NK-92 (cell line): ENCODE measurements around the gene MEIKIN.
A peak's percentile ranks its signal among the peaks of the same experiment; 100 is the strongest.
"Not testable (repeated sequence)": the region's sequence is repeated elsewhere in the genome, so short reads cannot be mapped to it uniquely, and the experiment has no call there.

Experiments
- DNase-seq: peaks from one replicate; lab custom pipeline; 2025; ENCODE audit not compliant: unreplicated experiment; lab: John Stamatoyannopoulos, UW

Gene MEIKIN

GRCh38 chr5:131814990-131815389, 130.5 kb downstream of the MEIKIN start:
- no peak for DNase-seq

GRCh38 chr5:131812371-131813160, 132.9 kb downstream of the MEIKIN start:
- no peak for DNase-seq

GRCh38 chr5:131810510-131811249, 134.8 kb downstream of the MEIKIN start:
- DNase-seq = no peak

GRCh38 chr5:131796793-131797693, 148.4 kb downstream of the MEIKIN start, which contains the start of gene FNIP1:
FNIP1 (minus strand) TSS chr5:131797017; CDS start chr5:131796921, 96 bp downstream.
- DNase-seq = peak; percentile 88

DNA sequence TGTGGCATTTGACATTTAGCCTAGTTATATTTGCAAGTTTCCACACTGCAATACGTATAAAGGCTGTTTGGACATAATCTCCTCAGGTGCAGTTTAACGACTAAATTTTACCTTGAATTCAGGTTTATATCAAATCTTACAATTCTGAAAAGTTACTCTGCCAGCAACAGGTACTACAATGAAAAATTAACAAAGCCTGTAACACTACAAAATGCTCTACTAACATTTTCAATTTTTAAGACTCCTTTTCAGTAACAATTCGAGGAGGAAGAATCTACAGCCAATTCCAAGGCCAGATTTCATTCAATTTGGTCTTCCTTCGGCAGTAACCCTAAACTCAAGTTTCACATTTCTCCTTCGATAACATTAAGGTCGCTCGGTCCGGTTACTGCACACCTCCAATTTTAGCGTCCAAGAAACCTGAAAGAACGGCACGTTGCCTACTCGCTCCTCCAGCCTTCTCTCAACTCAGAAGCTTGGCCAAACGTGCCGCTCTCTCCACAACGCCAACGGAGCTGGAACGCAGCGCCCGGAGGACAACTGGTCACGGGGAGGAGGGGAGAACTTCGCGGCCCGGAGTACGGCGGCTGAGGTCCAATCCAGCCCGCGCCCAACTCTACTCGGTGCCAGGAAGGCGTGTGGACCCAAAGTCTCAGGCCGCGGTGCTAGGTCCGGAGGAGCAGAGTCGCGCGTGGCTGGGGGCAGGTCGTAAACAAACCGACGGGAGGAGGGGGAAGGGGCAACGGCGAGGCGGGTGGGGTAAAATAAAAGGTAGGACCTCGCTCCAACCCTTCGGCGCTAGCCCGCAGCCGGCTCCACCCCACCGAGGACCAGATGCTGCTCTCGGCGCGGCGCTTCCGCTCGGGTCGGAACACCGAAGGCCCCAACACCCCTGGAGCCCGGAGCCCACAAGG, 149.3 kb downstream of the MEIKIN start:
- DNase-seq = no peak

GRCh38 chr5:131795228-131795627, 150.2 kb downstream of the MEIKIN start:
- no peak for DNase-seq

- DNase-seq = no peak
Observed at GRCh38 chr5:131794586-131794985, 150.9 kb downstream of the MEIKIN start.

GRCh38 chr5:131792896-131793295, 152.6 kb downstream of the MEIKIN start:
- no peak for DNase-seq

DNA sequence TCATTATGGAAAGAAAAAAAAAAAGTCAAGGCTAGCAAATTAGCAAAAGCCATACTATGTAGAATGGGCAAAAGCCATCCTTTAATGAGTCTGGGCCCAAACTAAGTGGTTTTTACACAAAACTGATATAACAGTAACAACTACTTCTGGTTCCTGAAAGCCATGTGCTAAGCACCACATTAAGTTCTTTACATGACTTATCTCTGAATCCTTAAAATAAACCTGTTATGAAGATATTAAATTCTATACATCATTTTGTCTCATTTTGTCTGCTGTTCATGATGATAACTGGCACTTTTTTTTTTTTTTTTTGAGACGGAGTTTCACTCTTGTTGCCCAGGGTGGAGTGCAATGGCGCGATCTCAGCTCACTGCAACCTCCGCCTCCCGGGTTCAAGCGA, 153.6 kb downstream of the MEIKIN start:
- no peak for DNase-seq

- no peak for DNase-seq
Observed at GRCh38 chr5:131790550-131790949, 154.9 kb downstream of the MEIKIN start.

- DNase-seq = no peak
Observed at GRCh38 chr5:131789765-131790164, 155.7 kb downstream of the MEIKIN start.

GRCh38 chr5:131787736-131788135, 157.7 kb downstream of the MEIKIN start:
- DNase-seq = no peak

GRCh38 chr5:131786900-131787692, 158.4 kb downstream of the MEIKIN start:
- no peak for DNase-seq

GRCh38 chr5:131786036-131786435, 159.4 kb downstream of the MEIKIN start:
- DNase-seq = no peak

- no peak for DNase-seq
Observed at GRCh38 chr5:131783874-131784273, 161.6 kb downstream of the MEIKIN start.

GRCh38 chr5:131783357-131783756, 162.1 kb downstream of the MEIKIN start:
- no peak for DNase-seq

GRCh38 chr5:131782717-131783116, 162.7 kb downstream of the MEIKIN start:
- DNase-seq = no peak

GRCh38 chr5:131778141-131778540, 167.3 kb downstream of the MEIKIN start:
- DNase-seq = not testable (repeated sequence)

GRCh38 chr5:131776450-131776849, 169.0 kb downstream of the MEIKIN start:
- DNase-seq = no peak
